ENCODE data around the gene CUTC. TPM values are rescaled to one million over a fixed set of nuclear protein-coding genes. Genes with fewer than 3 reads are reported as not detected.
A peak's percentile ranks its signal among the peaks of the same experiment; 100 is the strongest.

CUTC gene
- polyA plus RNA-seq, 2 of the 4 experiments (the other 2 are of a cell fraction), result 47.6 to 66.5 TPM

- TF ChIP-seq, protein P1, sequence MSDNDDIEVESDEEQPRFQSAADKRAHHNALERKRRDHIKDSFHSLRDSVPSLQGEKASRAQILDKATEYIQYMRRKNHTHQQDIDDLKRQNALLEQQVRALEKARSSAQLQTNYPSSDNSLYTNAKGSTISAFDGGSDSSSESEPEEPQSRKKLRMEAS (IDR thresholded peaks at IDR 0.05), result peak; percentile 91
- TF ChIP-seq KDM1A (IDR thresholded peaks at IDR 0.05; ENCODE audit: low read depth) (no peak), RFX5 (IDR thresholded peaks at IDR 0.05) (no peak), ZC3H11A (IDR thresholded peaks at IDR 0.05) (no peak), EHMT2 (IDR thresholded peaks at IDR 0.05; ENCODE audit: low read depth) (no peak), HOXA7 (CRISPR knock-in tag; IDR thresholded peaks at IDR 0.05) (0 out of 2 replicates have a peak, but pooled peaks have one; percentile 42), SREBF2 (IDR thresholded peaks at IDR 0.05) (no peak), CEBPB (IDR thresholded peaks at IDR 0.05) (peak in 1 of 2 experiments; percentile 63; a peak in 1 of 4 replicates), NR3C1 (IDR thresholded peaks at IDR 0.05) (no peak), TFCP2L1 (CRISPR knock-in tag; IDR thresholded peaks at IDR 0.05) (no peak), JUNB (IDR thresholded peaks at IDR 0.05) (peak; percentile 27; the same call in 1 of the 2 replicates), POLR2A (IDR thresholded peaks at IDR 0.05; ENCODE audit: low read length) (no peak), POLR2AphosphoS2 (conservative IDR thresholded peaks at IDR 0.05; ENCODE audit: low read length) (no peak), CHD4 (IDR thresholded peaks at IDR 0.05; ENCODE audit: borderline replicate concordance) (no peak), HOXB13 (CRISPR knock-in tag; IDR thresholded peaks at IDR 0.05; ENCODE audit: low read depth) (no peak), USF2 (IDR thresholded peaks at IDR 0.05) (peak; percentile 89), GATA3 (IDR thresholded peaks at IDR 0.05; ENCODE audit: borderline replicate concordance) (peak; percentile 62; the same call in 1 of the 2 replicates), FOSL2 (IDR thresholded peaks at IDR 0.05) (no peak), FOSL2 (CRISPR knock-in tag; IDR thresholded peaks at IDR 0.05) (peak; percentile 58), JUN (IDR thresholded peaks at IDR 0.05) (peak; percentile 83 to 86; a peak in 4 of 5 replicates), RNF2 (IDR thresholded peaks at IDR 0.05; ENCODE audit: borderline replicate concordance, low read depth) (no peak)
- TF ChIP-seq, protein P2, sequence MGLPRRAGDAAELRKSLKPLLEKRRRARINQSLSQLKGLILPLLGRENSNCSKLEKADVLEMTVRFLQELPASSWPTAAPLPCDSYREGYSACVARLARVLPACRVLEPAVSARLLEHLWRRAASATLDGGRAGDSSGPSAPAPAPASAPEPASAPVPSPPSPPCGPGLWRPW (IDR thresholded peaks at IDR 0.05), result no peak
- TF ChIP-seq, protein P3, sequence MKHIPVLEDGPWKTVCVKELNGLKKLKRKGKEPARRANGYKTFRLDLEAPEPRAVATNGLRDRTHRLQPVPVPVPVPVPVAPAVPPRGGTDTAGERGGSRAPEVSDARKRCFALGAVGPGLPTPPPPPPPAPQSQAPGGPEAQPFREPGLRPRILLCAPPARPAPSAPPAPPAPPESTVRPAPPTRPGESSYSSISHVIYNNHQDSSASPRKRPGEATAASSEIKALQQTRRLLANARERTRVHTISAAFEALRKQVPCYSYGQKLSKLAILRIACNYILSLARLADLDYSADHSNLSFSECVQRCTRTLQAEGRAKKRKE (CRISPR knock-in tag; IDR thresholded peaks at IDR 0.05; ENCODE audit: low read depth), result no peak; the same call in 1 of the 2 replicates
- TF ChIP-seq, protein P4, sequence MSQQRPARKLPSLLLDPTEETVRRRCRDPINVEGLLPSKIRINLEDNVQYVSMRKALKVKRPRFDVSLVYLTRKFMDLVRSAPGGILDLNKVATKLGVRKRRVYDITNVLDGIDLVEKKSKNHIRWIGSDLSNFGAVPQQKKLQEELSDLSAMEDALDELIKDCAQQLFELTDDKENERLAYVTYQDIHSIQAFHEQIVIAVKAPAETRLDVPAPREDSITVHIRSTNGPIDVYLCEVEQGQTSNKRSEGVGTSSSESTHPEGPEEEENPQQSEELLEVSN (IDR thresholded peaks at IDR 0.05; ENCODE audit: borderline replicate concordance, low read depth), result 0 out of 2 replicates have a peak, but pooled peaks have one; percentile 24
- TF ChIP-seq, protein P5, sequence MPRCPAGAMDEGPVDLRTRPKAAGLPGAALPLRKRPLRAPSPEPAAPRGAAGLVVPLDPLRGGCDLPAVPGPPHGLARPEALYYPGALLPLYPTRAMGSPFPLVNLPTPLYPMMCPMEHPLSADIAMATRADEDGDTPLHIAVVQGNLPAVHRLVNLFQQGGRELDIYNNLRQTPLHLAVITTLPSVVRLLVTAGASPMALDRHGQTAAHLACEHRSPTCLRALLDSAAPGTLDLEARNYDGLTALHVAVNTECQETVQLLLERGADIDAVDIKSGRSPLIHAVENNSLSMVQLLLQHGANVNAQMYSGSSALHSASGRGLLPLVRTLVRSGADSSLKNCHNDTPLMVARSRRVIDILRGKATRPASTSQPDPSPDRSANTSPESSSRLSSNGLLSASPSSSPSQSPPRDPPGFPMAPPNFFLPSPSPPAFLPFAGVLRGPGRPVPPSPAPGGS (IDR thresholded peaks at IDR 0.05), result 0 out of 3 replicates have a peak, but pooled peaks have one; percentile 78
- TF ChIP-seq, protein P6, sequence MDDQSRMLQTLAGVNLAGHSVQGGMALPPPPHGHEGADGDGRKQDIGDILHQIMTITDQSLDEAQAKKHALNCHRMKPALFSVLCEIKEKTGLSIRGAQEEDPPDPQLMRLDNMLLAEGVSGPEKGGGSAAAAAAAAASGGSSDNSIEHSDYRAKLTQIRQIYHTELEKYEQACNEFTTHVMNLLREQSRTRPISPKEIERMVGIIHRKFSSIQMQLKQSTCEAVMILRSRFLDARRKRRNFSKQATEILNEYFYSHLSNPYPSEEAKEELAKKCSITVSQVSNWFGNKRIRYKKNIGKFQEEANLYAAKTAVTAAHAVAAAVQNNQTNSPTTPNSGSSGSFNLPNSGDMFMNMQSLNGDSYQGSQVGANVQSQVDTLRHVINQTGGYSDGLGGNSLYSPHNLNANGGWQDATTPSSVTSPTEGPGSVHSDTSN (IDR thresholded peaks at IDR 0.05), result no peak
These were observed 50.6 kb downstream of the CUTC start, which contains the start of gene ABCC2 (continued) for GRCh38 chr10:99782447-99783286.

All from A549 (cell line).